Measurements from ENCODE around the gene FLVCR2. TPM values are rescaled to one million over a fixed set of nuclear protein-coding genes. Genes with fewer than 3 reads are reported as not detected.

The FLVCR2 gene
- total RNA-seq, 1 experiment from 2014 or later = 1.8 TPM

DNA sequence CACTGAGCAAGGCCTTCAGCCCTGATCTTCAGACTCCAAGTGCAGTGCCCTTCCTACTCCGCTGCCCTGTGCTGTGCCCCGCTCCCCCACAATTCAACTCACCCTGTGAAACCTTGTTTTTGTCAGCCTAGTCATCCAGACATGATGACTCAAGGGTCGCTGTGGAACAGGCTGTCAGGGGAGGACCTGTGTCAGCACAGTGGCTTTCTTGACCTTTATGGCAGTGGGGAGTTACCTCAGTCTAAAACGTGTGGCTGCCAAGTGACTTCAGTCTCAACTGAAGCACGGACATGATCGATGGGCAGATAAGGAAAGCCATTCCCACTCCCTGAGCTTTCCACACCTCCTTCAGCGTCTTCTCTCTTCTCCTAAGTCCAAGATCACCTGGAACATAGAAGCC, 16.3 kb upstream of the FLVCR2 start:
- H3K4me1 ChIP-seq (ENCODE audit: insufficient read depth, low read length) = peaks cover 28% of the 10 kb centered on the region

DNA sequence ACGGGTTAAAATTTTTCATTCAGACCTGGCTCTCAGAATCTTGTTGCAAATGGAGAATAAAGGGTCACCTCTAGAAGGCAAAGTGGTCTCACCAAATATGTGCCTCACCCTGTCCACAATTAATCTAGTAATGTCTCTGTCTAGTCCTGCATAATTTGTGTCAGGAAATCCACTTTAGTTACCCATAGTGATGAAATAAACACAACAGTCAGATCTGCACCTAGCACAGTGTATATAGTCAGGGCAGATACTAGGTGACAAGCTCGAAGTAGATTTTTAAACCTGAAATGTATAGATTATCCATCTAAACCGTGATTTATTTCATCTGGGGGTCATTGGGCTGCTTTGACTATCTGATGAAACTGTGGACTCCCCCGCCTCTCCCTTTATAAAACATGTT, 15.9 kb upstream of the FLVCR2 start:
- ChIA-PET CTCF (interaction anchor here (0.6 kb wide), 1 partner anchor 74 kb away, joined by 3 read pairs; no protein-coding TSS in a partner anchor), POLR2A (ENCODE audit: unreplicated experiment) (no interaction called here)
- no peaks in the 10 kb centered on the region for H3K36me3 ChIP-seq (ENCODE audit: low read depth, low read length)
- H3K27ac ChIP-seq (ENCODE audit: low read length) = no peak overlapping the region
- no peaks in the 10 kb centered on the region for H3K9me3 ChIP-seq (ENCODE audit: low read length)
- no peak overlapping the region for H3K4me3 ChIP-seq (ENCODE audit: low read length)
- no peaks in the 10 kb centered on the region for H3F3A ChIP-seq (ENCODE audit: low read length, unreplicated experiment)
- peaks cover 28% of the 10 kb centered on the region for H3K4me1 ChIP-seq (ENCODE audit: insufficient read depth, low read length)
- H3K9me2 ChIP-seq (replicated peaks; ENCODE audit: low read length) = no peaks in the 10 kb centered on the region
- H2AFZ ChIP-seq (ENCODE audit: low read length) = no peak overlapping the region
- H4K20me1 ChIP-seq (ENCODE audit: low read length) = no peaks in the 10 kb centered on the region
- ATAC-seq = no peak
- H3K27me3 ChIP-seq (ENCODE audit: low read length) = no peaks in the 10 kb centered on the region
- H3K9ac ChIP-seq (ENCODE audit: low read length) = no peak overlapping the region
- intact Hi-C loops (cut with micrococcal nuclease) = loop anchor here (5.0 kb wide), 1 partner anchor 430 kb away; no protein-coding TSS in a partner anchor
- DNase-seq = no peak
- H3K79me2 ChIP-seq (ENCODE audit: low read length) = no peaks in the 10 kb centered on the region
- no peak overlapping the region for H3K4me2 ChIP-seq (ENCODE audit: low read length)
- no TSS peak for BruUV-seq (replicated peaks)
- no peak for TF ChIP-seq EZH2 (IDR thresholded peaks at IDR 0.05; ENCODE audit: low read length, unreplicated experiment)
- no peak for TF ChIP-seq CTCF (conservative IDR thresholded peaks at IDR 0.05; ENCODE audit: low read depth, low read length)
- no peak for TF ChIP-seq EZH2phosphoT487 (IDR thresholded peaks at IDR 0.05; ENCODE audit: borderline replicate concordance, low read length)

More for the DNA sequence above, 16.3 kb upstream of the FLVCR2 start:
- no TSS peak for BruUV-seq (replicated peaks)
- Histone ChIP-seq H2AFZ (ENCODE audit: low read length) (no peak overlapping the region), H3K36me3 (ENCODE audit: low read depth, low read length) (no peaks in the 10 kb centered on the region), H3K79me2 (ENCODE audit: low read length) (no peaks in the 10 kb centered on the region), H3K27me3 (ENCODE audit: low read length) (no peaks in the 10 kb centered on the region), H4K20me1 (ENCODE audit: low read length) (no peaks in the 10 kb centered on the region), H3K4me3 (ENCODE audit: low read length) (no peak overlapping the region), H3K9me3 (ENCODE audit: low read length) (no peaks in the 10 kb centered on the region), H3K9me2 (replicated peaks; ENCODE audit: low read length) (no peaks in the 10 kb centered on the region), H3K9ac (ENCODE audit: low read length) (no peak overlapping the region), H3F3A (ENCODE audit: low read length, unreplicated experiment) (no peaks in the 10 kb centered on the region), H3K4me2 (ENCODE audit: low read length) (no peak overlapping the region), H3K27ac (ENCODE audit: low read length) (no peak overlapping the region)
- intact Hi-C loops (cut with micrococcal nuclease) = loop anchor here (5.0 kb wide), 1 partner anchor 430 kb away; no protein-coding TSS in a partner anchor
- POLR2A ChIA-PET (ENCODE audit: unreplicated experiment) = no interaction called here
- peak; percentile 9 for DNase-seq
- TF ChIP-seq EZH2 (IDR thresholded peaks at IDR 0.05; ENCODE audit: low read length, unreplicated experiment) (no peak), EZH2phosphoT487 (IDR thresholded peaks at IDR 0.05; ENCODE audit: borderline replicate concordance, low read length) (no peak), CTCF (conservative IDR thresholded peaks at IDR 0.05; ENCODE audit: low read depth, low read length) (no peak)
- CTCF ChIA-PET = no interaction called here
- ATAC-seq = no peak

- TF ChIP-seq CTCF (conservative IDR thresholded peaks at IDR 0.05; ENCODE audit: low read depth, low read length) (no peak), EZH2phosphoT487 (IDR thresholded peaks at IDR 0.05; ENCODE audit: borderline replicate concordance, low read length) (no peak), EZH2 (IDR thresholded peaks at IDR 0.05; ENCODE audit: low read length, unreplicated experiment) (no peak)
- intact Hi-C loops (cut with micrococcal nuclease) = loop anchor here (5.0 kb wide), 1 partner anchor 432 kb away; no protein-coding TSS in a partner anchor
Observed at GRCh38 chr14:75563931-75564330, 14.5 kb upstream of the FLVCR2 start.

More at GRCh38 chr14:75563931-75564330, 14.5 kb upstream of the FLVCR2 start:
- Histone ChIP-seq H3K4me1 (ENCODE audit: insufficient read depth, low read length) (peaks cover 28% of the 10 kb centered on the region), H3K79me2 (ENCODE audit: low read length) (no peaks in the 10 kb centered on the region), H3K9me2 (replicated peaks; ENCODE audit: low read length) (no peaks in the 10 kb centered on the region), H3K9me3 (ENCODE audit: low read length) (no peaks in the 10 kb centered on the region), H3F3A (ENCODE audit: low read length, unreplicated experiment) (no peaks in the 10 kb centered on the region), H4K20me1 (ENCODE audit: low read length) (no peaks in the 10 kb centered on the region), H3K27ac (ENCODE audit: low read length) (no peak overlapping the region), H3K4me2 (ENCODE audit: low read length) (no peak overlapping the region), H2AFZ (ENCODE audit: low read length) (no peak overlapping the region), H3K9ac (ENCODE audit: low read length) (no peak overlapping the region), H3K27me3 (ENCODE audit: low read length) (no peaks in the 10 kb centered on the region), H3K4me3 (ENCODE audit: low read length) (no peak overlapping the region), H3K36me3 (ENCODE audit: low read depth, low read length) (no peaks in the 10 kb centered on the region)
- DNase-seq (peak; percentile 34), ATAC-seq (no peak; the same call in 1 of the 2 replicates)
- POLR2A ChIA-PET (ENCODE audit: unreplicated experiment) = no interaction called here
- BruUV-seq (replicated peaks) = no TSS peak
- CTCF ChIA-PET = no interaction called here

Data from PC-3 (cell line).